ENCODE measurements around the gene IKZF5.

Gene IKZF5

DNA sequence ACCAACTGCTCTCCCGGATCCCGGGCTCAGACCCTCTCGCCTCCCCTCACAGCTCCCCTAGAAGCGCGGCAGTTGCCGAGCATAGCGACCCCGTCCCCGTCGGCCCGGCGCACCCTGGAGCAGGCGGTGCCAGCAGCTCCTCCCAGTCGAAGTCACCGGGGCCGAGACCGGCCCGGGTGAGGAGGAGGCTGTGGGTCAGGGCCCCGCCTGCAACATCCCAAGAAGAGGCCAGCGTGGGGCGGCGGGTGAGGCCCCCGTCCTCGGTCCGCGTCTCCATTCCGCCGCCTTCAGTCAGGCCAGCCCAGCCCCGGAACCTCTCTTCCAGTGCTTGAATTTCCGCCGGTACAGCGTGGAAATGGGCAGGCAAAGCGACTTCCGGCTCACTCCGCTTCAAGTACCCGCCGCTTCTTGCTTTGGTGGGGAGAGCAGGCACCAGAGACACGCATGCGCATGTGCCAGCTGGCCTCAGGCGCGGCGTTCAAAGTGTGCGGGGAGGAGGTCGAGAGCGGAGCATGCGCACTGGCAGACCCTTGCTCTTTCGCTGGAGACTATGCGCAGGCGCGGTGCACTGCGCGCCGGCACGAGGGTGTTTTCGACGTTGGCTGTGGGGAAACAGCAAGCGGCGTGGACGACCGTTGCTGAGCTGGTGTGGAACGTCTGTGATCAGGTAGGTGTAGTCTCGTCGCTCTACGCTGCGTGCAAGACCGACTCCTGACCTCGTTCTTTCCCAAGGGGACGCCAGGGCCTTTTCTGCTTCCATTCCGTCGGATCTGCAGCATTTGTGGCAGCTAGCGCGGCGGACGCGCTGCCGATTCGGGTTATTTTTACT, 54.5 kb downstream of the IKZF5 start, which contains the start of gene C10orf88:
TSS of gene C10orf88 (minus strand) at position 326 of the 829 bp plus-strand sequence. CDS start at position 277, 49 bp downstream.
- Histone ChIP-seq H3K4me3 (ENCODE audit: low read length) (peak within 1 kb of the TSS; percentile 97), H3K9me2 (replicated peaks; ENCODE audit: control insufficient read depth, low read length) (no peaks in the 10 kb centered on the region), H3K4me1 (ENCODE audit: control insufficient read depth, low read length) (peaks cover 22% of the 10 kb centered on the region), H3K79me2 (ENCODE audit: control insufficient read depth, low read length) (peaks cover 17% of the 10 kb centered on the region), H3K27me3 (ENCODE audit: control insufficient read depth, low read length) (peaks cover 7% of the 10 kb centered on the region; the same call in 1 of the 2 replicates), H3K36me3 (ENCODE audit: control insufficient read depth, low read length) (peaks cover 10% of the 10 kb centered on the region), H3K27ac (ENCODE audit: low read depth, low read length) (peak within 1 kb of the TSS; percentile 50), H3K4me2 (ENCODE audit: low read length) (peak within 1 kb of the TSS; percentile 94), H3K9me3 (ENCODE audit: control insufficient read depth, insufficient read depth, low read length) (peaks cover 6% of the 10 kb centered on the region), H4K20me1 (ENCODE audit: control insufficient read depth, insufficient read depth, low read depth, low read length) (no peaks in the 10 kb centered on the region), H3F3A (ENCODE audit: control insufficient read depth, insufficient read depth) (no peaks in the 10 kb centered on the region)
- TF ChIP-seq EZH2phosphoT487 (IDR thresholded peaks at IDR 0.05; ENCODE audit: borderline replicate concordance, low read length) (no peak), CTCF (IDR thresholded peaks at IDR 0.05; ENCODE audit: low read depth, low read length, poor library complexity, severe bottlenecking) (no peak)

DNA sequence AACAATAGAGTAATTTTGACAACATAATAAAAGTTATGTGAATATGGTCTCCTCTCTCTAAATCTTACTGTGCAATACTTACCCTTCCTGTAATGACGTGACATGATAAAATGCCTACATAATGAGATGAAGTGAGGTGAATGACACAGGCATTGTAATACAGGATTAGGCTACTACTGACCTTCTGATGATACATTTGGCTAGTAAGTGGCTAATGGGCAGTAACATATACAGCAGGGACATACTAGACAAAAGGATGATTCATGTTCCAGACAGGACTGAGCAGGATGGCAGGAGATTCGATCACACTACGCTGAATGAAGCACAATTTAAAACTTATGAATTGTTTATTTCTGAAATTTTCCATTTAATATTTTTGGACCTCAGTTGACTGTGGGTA, 59.3 kb downstream of the IKZF5 start:
- H3K4me3 ChIP-seq (ENCODE audit: low read length) = no peak overlapping the region
- H3K27ac ChIP-seq (ENCODE audit: low read depth, low read length) = no peak overlapping the region
- H3K27me3 ChIP-seq (ENCODE audit: control insufficient read depth, low read length) = no peaks in the 10 kb centered on the region
- no peaks in the 10 kb centered on the region for H3F3A ChIP-seq (ENCODE audit: control insufficient read depth, insufficient read depth)
- peaks cover 16% of the 10 kb centered on the region for H3K4me1 ChIP-seq (ENCODE audit: control insufficient read depth, low read length)
- no peaks in the 10 kb centered on the region for H3K9me2 ChIP-seq (replicated peaks; ENCODE audit: control insufficient read depth, low read length)
- no peaks in the 10 kb centered on the region for H4K20me1 ChIP-seq (ENCODE audit: control insufficient read depth, insufficient read depth, low read depth, low read length)
- TF ChIP-seq EZH2phosphoT487 (IDR thresholded peaks at IDR 0.05; ENCODE audit: borderline replicate concordance, low read length) = no peak
- TF ChIP-seq CTCF (IDR thresholded peaks at IDR 0.05; ENCODE audit: low read depth, low read length, poor library complexity, severe bottlenecking) = no peak
- peaks cover 17% of the 10 kb centered on the region for H3K79me2 ChIP-seq (ENCODE audit: control insufficient read depth, low read length)
- no peak overlapping the region for H3K4me2 ChIP-seq (ENCODE audit: low read length)
- H3K36me3 ChIP-seq (ENCODE audit: control insufficient read depth, low read length) = peaks cover 31% of the 10 kb centered on the region
- H3K9me3 ChIP-seq (ENCODE audit: control insufficient read depth, insufficient read depth, low read length) = no peaks in the 10 kb centered on the region

Measured in DOHH2 (cell line).